ENCODE results near the gene ABCC6.
"Not testable (repeated sequence)": the region's sequence is repeated elsewhere in the genome, so short reads cannot be mapped to it uniquely, and the experiment has no call there.

DNA sequence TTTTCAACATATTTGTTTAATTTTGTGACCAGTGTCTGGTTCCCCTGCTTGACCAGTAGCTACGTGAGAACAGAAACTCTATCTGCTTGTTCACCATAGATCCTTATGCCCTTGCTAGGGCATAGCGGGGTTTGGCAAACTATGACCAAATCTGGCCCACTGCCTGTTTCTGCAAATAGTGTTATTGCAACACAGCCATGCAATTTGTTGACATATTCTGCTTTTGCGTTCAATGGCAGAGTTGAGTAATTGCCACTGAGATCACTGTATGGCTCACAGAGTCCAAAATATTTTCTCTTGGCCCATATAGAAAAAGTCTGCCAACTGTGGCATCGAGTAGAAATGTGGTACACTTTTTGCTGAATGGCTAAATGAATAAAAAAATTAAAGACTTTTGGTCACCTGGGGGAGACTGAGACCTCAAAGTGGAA, 9.4 kb downstream of the ABCC6 start:
- TF ChIP-seq, protein P1, sequence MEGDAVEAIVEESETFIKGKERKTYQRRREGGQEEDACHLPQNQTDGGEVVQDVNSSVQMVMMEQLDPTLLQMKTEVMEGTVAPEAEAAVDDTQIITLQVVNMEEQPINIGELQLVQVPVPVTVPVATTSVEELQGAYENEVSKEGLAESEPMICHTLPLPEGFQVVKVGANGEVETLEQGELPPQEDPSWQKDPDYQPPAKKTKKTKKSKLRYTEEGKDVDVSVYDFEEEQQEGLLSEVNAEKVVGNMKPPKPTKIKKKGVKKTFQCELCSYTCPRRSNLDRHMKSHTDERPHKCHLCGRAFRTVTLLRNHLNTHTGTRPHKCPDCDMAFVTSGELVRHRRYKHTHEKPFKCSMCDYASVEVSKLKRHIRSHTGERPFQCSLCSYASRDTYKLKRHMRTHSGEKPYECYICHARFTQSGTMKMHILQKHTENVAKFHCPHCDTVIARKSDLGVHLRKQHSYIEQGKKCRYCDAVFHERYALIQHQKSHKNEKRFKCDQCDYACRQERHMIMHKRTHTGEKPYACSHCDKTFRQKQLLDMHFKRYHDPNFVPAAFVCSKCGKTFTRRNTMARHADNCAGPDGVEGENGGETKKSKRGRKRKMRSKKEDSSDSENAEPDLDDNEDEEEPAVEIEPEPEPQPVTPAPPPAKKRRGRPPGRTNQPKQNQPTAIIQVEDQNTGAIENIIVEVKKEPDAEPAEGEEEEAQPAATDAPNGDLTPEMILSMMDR (IDR thresholded peaks at IDR 0.05), result not testable (repeated sequence)
- TF ChIP-seq EP300 (IDR thresholded peaks at IDR 0.05), result not testable (repeated sequence)

Measured in ovary (tissue), 3 donors.